IMR-90 (cell line): ENCODE measurements around the gene ZYG11A. TPM values are rescaled to one million over a fixed set of nuclear protein-coding genes. Genes with fewer than 3 reads are reported as not detected.

Source experiments
- ATAC-seq: fragments of 200-7000 bp; cut with Tn5 transposase; 2 replicates; pipeline ENCODE4 v1.9.1; 2020; ENCODE audit warnings: low read depth, mild to moderate bottlenecking, moderate library complexity
- BruUV-seq: library from RNA; stranded (reverse); fragments of 400-500 nt; replicated peaks from 2 replicates; lab custom pipeline; 2021; lab: Mats Ljungman, UMichigan
- CTCF ChIA-PET: fragments of 300-600 bp; formaldehyde crosslinking; extraction: SDS; loops from one replicate; lab custom pipeline; 2021; ENCODE audit warnings: antibody characterized with exemption; lab: Yijun Ruan, JAX
- POLR2A ChIA-PET: fragments of 300-600 bp; sonication (Branson Sonifier 250); formaldehyde crosslinking; loops from one replicate; lab custom pipeline; 2022; ENCODE audit warnings: antibody characterized with exemption; ENCODE audit not compliant: unreplicated experiment; lab: Charles Lee
- DNase-seq: peaks from one replicate; pipeline ENCODE4 v3.0.0; 2013
- H2AFZ ChIP-seq: replicated peaks from 2 replicates; pipeline ENCODE3; 2013; ENCODE audit warnings: low read length, mild to moderate bottlenecking; ENCODE audit not compliant: poor library complexity
- H2AK5ac ChIP-seq: 2 replicates; pipeline ENCODE4 v1.6.1; 2013; ENCODE audit warnings: low read depth, low read length, inconsistent platforms
- H2AK9ac ChIP-seq: replicated peaks from 2 replicates; pipeline ENCODE3; 2013; ENCODE audit warnings: mild to moderate bottlenecking, low read depth, low read length, moderate library complexity; ENCODE audit not compliant: poor library complexity
- H2BK120ac ChIP-seq: 2 replicates; pipeline ENCODE4 v1.6.1; 2013; ENCODE audit warnings: low read depth, low read length, inconsistent platforms
- H2BK15ac ChIP-seq: 3 replicates; pipeline ENCODE4 v1.6.1; 2013; ENCODE audit warnings: low read depth, low read length, inconsistent platforms
- H2BK20ac ChIP-seq: 2 replicates; pipeline ENCODE4 v1.6.1; 2013; ENCODE audit warnings: low read depth, mild to moderate bottlenecking, inconsistent platforms, low read length, moderate library complexity
- H2BK5ac ChIP-seq: 2 replicates; pipeline ENCODE4 v1.6.1; 2013; ENCODE audit warnings: mild to moderate bottlenecking, low read depth, low read length, inconsistent platforms; ENCODE audit not compliant: poor library complexity, severe bottlenecking
- H3K14ac ChIP-seq: replicated peaks from 2 replicates; pipeline ENCODE4 v1.6.1; 2013; ENCODE audit warnings: low read depth, low read length, inconsistent platforms
- H3K18ac ChIP-seq: 2 replicates; pipeline ENCODE4 v1.6.1; 2013; ENCODE audit warnings: low read depth, low read length, control low read depth
- H3K23ac ChIP-seq: 2 replicates; pipeline ENCODE4 v1.6.1; 2013; ENCODE audit warnings: low read depth, low read length, inconsistent platforms
- H3K27ac ChIP-seq: 2 replicates; pipeline ENCODE4 v1.5.1; 2013; ENCODE audit warnings: mild to moderate bottlenecking, control low read depth, low read length; ENCODE audit not compliant: insufficient read depth
- H3K27me3 ChIP-seq: 2 replicates; pipeline ENCODE4 v1.6.1; 2013; ENCODE audit warnings: low read length; ENCODE audit not compliant: control insufficient read depth, insufficient read depth
- H3K36me3 ChIP-seq: 2 replicates; pipeline ENCODE4 v1.6.1; 2013; ENCODE audit warnings: low read length, mixed read lengths; ENCODE audit not compliant: control insufficient read depth, insufficient read depth
- H3K4ac ChIP-seq: 2 replicates; pipeline ENCODE4 v1.6.1; 2013; ENCODE audit warnings: low read depth, low read length, inconsistent platforms
- H3K4me1 ChIP-seq: 2 replicates; pipeline ENCODE4 v1.6.1; 2013; ENCODE audit warnings: low read length, mixed read lengths; ENCODE audit not compliant: control insufficient read depth, insufficient read depth
- H3K4me2 ChIP-seq: 2 replicates; pipeline ENCODE4 v1.6.1; 2013; ENCODE audit warnings: low read depth, mild to moderate bottlenecking, control low read depth, low read length, moderate library complexity
- H3K4me3 ChIP-seq: 2 replicates; pipeline ENCODE4 v1.5.1; 2013; ENCODE audit warnings: low read depth, mild to moderate bottlenecking, control low read depth, low read length, moderate library complexity; ENCODE audit not compliant: insufficient read depth
- H3K56ac ChIP-seq: 2 replicates; pipeline ENCODE4 v1.6.1; 2013; ENCODE audit warnings: low read length, inconsistent platforms; ENCODE audit not compliant: insufficient read depth; ENCODE audit errors: extremely low read depth
- H3K79me1 ChIP-seq, 2 experiments: 2 replicates each; pipeline ENCODE4 v1.6.1; 2013; ENCODE audit warnings: low read length in 2 of 2, inconsistent platforms in 1 of 2, low read depth in 1 of 2
- H3K9ac ChIP-seq: 2 replicates; pipeline ENCODE4 v1.6.1; 2013; ENCODE audit warnings: low read depth, low read length, control low read depth
- H3K9me1 ChIP-seq: 2 replicates; pipeline ENCODE4 v1.6.1; 2013; ENCODE audit warnings: low read length, inconsistent platforms; ENCODE audit not compliant: insufficient read depth
- H3K9me3 ChIP-seq: 2 replicates; pipeline ENCODE4 v1.6.1; 2013; ENCODE audit warnings: low read length; ENCODE audit not compliant: control insufficient read depth, insufficient read depth
- H4K20me1 ChIP-seq: 2 replicates; pipeline ENCODE4 v1.6.1; 2013; ENCODE audit warnings: low read length, inconsistent platforms; ENCODE audit not compliant: insufficient read depth
- H4K5ac ChIP-seq: 2 replicates; pipeline ENCODE4 v1.6.1; 2013; ENCODE audit warnings: mild to moderate bottlenecking, low read depth, low read length, control low read depth
- H4K8ac ChIP-seq, 2 experiments: 2 replicates each; pipeline ENCODE4 v1.6.1; 2013; ENCODE audit warnings: low read depth in 2 of 2, low read length in 2 of 2, control low read depth in 1 of 2, inconsistent platforms in 1 of 2
- H4K91ac ChIP-seq: 2 replicates; pipeline ENCODE4 v1.6.1; 2013; ENCODE audit warnings: low read depth, low read length, inconsistent platforms; ENCODE audit not compliant: insufficient read depth
- BHLHE40 ChIP-seq: fragments of 150-350 bp; IDR thresholded peaks from 2 replicates; pipeline ENCODE4 v1.6.1; 2016; ENCODE audit warnings: mild to moderate bottlenecking, low read depth, low read length
- CEBPB ChIP-seq: IDR thresholded peaks from 2 replicates; pipeline ENCODE4 v1.6.1; 2012; ENCODE audit warnings: low read depth, low read length, improper control_type of control experiment
- CHD1 ChIP-seq: IDR thresholded peaks from 2 replicates; pipeline ENCODE4 v1.6.1; 2012; ENCODE audit warnings: low read depth, low read length, improper control_type of control experiment
- CTCF ChIP-seq: conservative IDR thresholded peaks from 2 replicates; pipeline ENCODE4 v1.5.1; 2012; ENCODE audit warnings: mild to moderate bottlenecking, low read depth, low read length, improper control_type of control experiment
- ELK1 ChIP-seq: fragments of 150-350 bp; IDR thresholded peaks from 2 replicates; pipeline ENCODE4 v1.6.1; 2016; ENCODE audit warnings: low read depth, mild to moderate bottlenecking, low read length, moderate library complexity, borderline replicate concordance
- FOS ChIP-seq: fragments of 150-350 bp; IDR thresholded peaks from 2 replicates; pipeline ENCODE4 v1.6.1; 2016; ENCODE audit warnings: low read depth, low read length
- MAZ ChIP-seq: IDR thresholded peaks from 2 replicates; pipeline ENCODE4 v1.6.1; 2012; ENCODE audit warnings: low read depth, mild to moderate bottlenecking, low read length, improper control_type of control experiment, moderate library complexity, borderline replicate concordance
- NFE2L2 ChIP-seq: fragments of 150-350 bp; IDR thresholded peaks from 2 replicates; pipeline ENCODE4 v1.6.1; 2016; ENCODE audit warnings: low read depth, mild to moderate bottlenecking, low read length
- POLR2A ChIP-seq: IDR thresholded peaks from 2 replicates; pipeline ENCODE4 v1.6.1; 2012; ENCODE audit warnings: mild to moderate bottlenecking, low read depth, low read length
- RAD21 ChIP-seq: IDR thresholded peaks from 2 replicates; pipeline ENCODE4 v1.6.1; 2012; ENCODE audit warnings: low read length, improper control_type of control experiment
- RCOR1 ChIP-seq: IDR thresholded peaks from 2 replicates; pipeline ENCODE4 v1.6.1; 2012; ENCODE audit warnings: mild to moderate bottlenecking, low read length, improper control_type of control experiment; ENCODE audit not compliant: insufficient replicate concordance
- RFX5 ChIP-seq: IDR thresholded peaks from 2 replicates; pipeline ENCODE4 v1.8.0; 2012; ENCODE audit warnings: low read depth, mild to moderate bottlenecking, low read length, moderate library complexity
- USF2 ChIP-seq: fragments of 150-350 bp; IDR thresholded peaks from 2 replicates; pipeline ENCODE4 v1.6.1; 2017; ENCODE audit warnings: mild to moderate bottlenecking, antibody characterized with exemption, low read length, low read depth
- WGBS, 2 experiments: methylation state at CpG; one replicate each; pipeline versions ENCODE4 v1.1.5 to v1.1.7; 2013; ENCODE audit warnings: missing lambda C conversion rate in 2 of 2; ENCODE audit not compliant: insufficient read length in 1 of 2; ENCODE audit errors: extremely low coverage in 2 of 2; 5-methylcytosine and 5-hydroxymethylcytosine counted together
- dilution Hi-C: fragments of 300-500 bp; cut with HindIII; formaldehyde crosslinking; loops from one replicate; pipeline ENCODE4 v1.14.3; 2018; ENCODE audit warnings: low sequenced_read_pairs; ENCODE audit not compliant: unreplicated experiment
- in situ Hi-C: fragments of 300-500 bp; cut with MboI; formaldehyde crosslinking; loops from 3 replicates; pipeline ENCODE4 v1.14.3; 2019; ENCODE audit warnings: low sequenced_read_pairs, inconsistent platforms, mixed read lengths
- intact Hi-C: fragments of 100-400 bp; cut with micrococcal nuclease; formaldehyde crosslinking; loops from 2 replicates; pipeline ENCODE4 v1.10.0; 2022
- polyA plus RNA-seq, 3 experiments: library from polyadenylated mRNA; depleted of rRNA; stranded (reverse); fragments of >200 nt; gene quantifications; 2 replicates each; pipeline ENCODE4 v1.2.3, GENCODE V29; 2012; ENCODE audit warnings: low replicate concordance in 1 of 3
- total RNA-seq: library from RNA; depleted of rRNA; stranded (reverse); fragments of >200 nt; gene quantifications from 2 replicates; pipeline ENCODE4 v1.2.3, GENCODE V29; 2012

The ZYG11A gene
- total and polyA plus RNA-seq, 2 of the 4 experiments (the other 2 are of a cell fraction): 0.63 to 2.0 TPM

GRCh38 chr1:52920791-52921291 is 78.3 kb downstream of the ZYG11A start (continued):
- no peak for TF ChIP-seq POLR2A

- H2BK20ac ChIP-seq: no peak overlapping the region
- H3K4me2 ChIP-seq: peak overlapping the region; percentile 58; the same call in 1 of the 2 replicates
- H3K79me1 ChIP-seq: peaks cover 10 to 31% of the 10 kb centered on the region in 2 experiments
- H3K9me3 ChIP-seq: no peaks in the 10 kb centered on the region
- no peak overlapping the region for H3K56ac ChIP-seq
- DNase-seq (no peak), ATAC-seq (no peak)
- H4K5ac ChIP-seq: no peak overlapping the region
- H3K4me1 ChIP-seq: 0 out of 2 replicates have a peak, but pooled peaks cover 4% of the 10 kb centered on the region
- no peak overlapping the region for H2BK5ac ChIP-seq
- H3K27ac ChIP-seq: no peak overlapping the region
- in situ Hi-C loops: no loop called here
- BruUV-seq: no TSS peak
- no peak overlapping the region for H4K8ac ChIP-seq
- no peak overlapping the region for H2AK5ac ChIP-seq
- H4K20me1 ChIP-seq: peaks cover 3% of the 10 kb centered on the region; the same call in 1 of the 2 replicates
- H2BK120ac ChIP-seq: no peak overlapping the region
- 63% methylated on average over 3 of the region's 5 CpGs; no CpG with 5 or more reads in 1 of the 2 experiments for WGBS, 2 experiments
- dilution Hi-C loops: no loop called here
- no peak overlapping the region for H2BK15ac ChIP-seq
- H3K36me3 ChIP-seq: no peaks in the 10 kb centered on the region
- no peak overlapping the region for H2AFZ ChIP-seq
- no peak overlapping the region for H3K4me3 ChIP-seq
- H3K14ac ChIP-seq: 0 out of 2 replicates have a peak overlapping the region, but pooled peaks have one; percentile 37
- no peak overlapping the region for H3K4ac ChIP-seq
- intact Hi-C loops: loop anchor here (10.0 kb wide), 2 partner anchors 221 to 259 kb away; no protein-coding TSS in a partner anchor
- H3K9ac ChIP-seq: no peak overlapping the region
- POLR2A ChIA-PET: interaction anchor here (0.6 kb wide), 1 partner anchor 16 kb away, joined by 3 read pairs; no protein-coding TSS in a partner anchor
- no peak overlapping the region for H3K23ac ChIP-seq
- H3K18ac ChIP-seq: no peak overlapping the region
- H3K27me3 ChIP-seq: no peaks in the 10 kb centered on the region
- no peak overlapping the region for H2AK9ac ChIP-seq
- H4K91ac ChIP-seq: no peak overlapping the region
- peaks cover 3% of the 10 kb centered on the region; the same call in 1 of the 2 replicates for H3K9me1 ChIP-seq
- CTCF ChIA-PET: no interaction called here
- TF ChIP-seq BHLHE40 (no peak), MAZ (no peak), RAD21 (no peak), CTCF (no peak), CEBPB (no peak), POLR2A (no peak), RFX5 (no peak), ELK1 (no peak), FOS (no peak), NFE2L2 (no peak), USF2 (no peak), RCOR1 (no peak), CHD1 (no peak)
These were observed 83.0 kb downstream of the ZYG11A start for GRCh38 chr1:52925571-52926005.
